Fibroblast of lung (primary cell): ENCODE measurements around the gene HOXB5. TPM values are rescaled to one million over a fixed set of nuclear protein-coding genes. Genes with fewer than 3 reads are reported as not detected.

Experiments
- DNase-seq, 2 donors: peaks; one replicate each; pipeline versions ENCODE4 v3.0.0 to v3.0.0-alpha.2; 2010; ENCODE audit warnings: low read depth in 2 of 2
- H2AFZ ChIP-seq: 2 replicates; pipeline ENCODE4 v1.5.1; 2012; ENCODE audit warnings: low read length, control low read depth, inconsistent platforms
- H3K27ac ChIP-seq: 2 replicates; pipeline ENCODE4 v1.5.1; 2011; ENCODE audit warnings: low read length, control low read depth; ENCODE audit not compliant: insufficient read depth
- H3K27me3 ChIP-seq: 2 replicates; pipeline ENCODE4 v1.5.1; 2011; ENCODE audit warnings: mild to moderate bottlenecking, low read length; ENCODE audit not compliant: control insufficient read depth, insufficient read depth
- H3K36me3 ChIP-seq: 2 replicates; pipeline ENCODE4 v1.5.1; 2011; ENCODE audit warnings: low read length; ENCODE audit not compliant: control insufficient read depth, insufficient read depth
- H3K4me1 ChIP-seq: 2 replicates; pipeline ENCODE4 v1.5.1; 2011; ENCODE audit warnings: low read length; ENCODE audit not compliant: control insufficient read depth, insufficient read depth; ENCODE audit errors: extremely low read depth
- H3K4me2 ChIP-seq: 2 replicates; pipeline ENCODE4 v1.5.1; 2011; ENCODE audit warnings: low read length, control low read depth; ENCODE audit not compliant: insufficient read depth; ENCODE audit errors: extremely low read depth
- H3K4me3 ChIP-seq, 4 experiments: fragments of 200-600 bp in 1 of 4; sonication (generic) in 1 of 4; replicated peaks in 1 of 4; 2 replicates each; pipeline ENCODE4 v1.5.1; 2011 to 2016; ENCODE audit warnings: low read length in 4 of 4, low read depth in 3 of 4, mild to moderate bottlenecking in 3 of 4, control low read depth in 2 of 4, inconsistent platforms in 1 of 4, mixed read lengths in 1 of 4; ENCODE audit not compliant: insufficient read depth in 1 of 4; ENCODE audit errors: control extremely low read depth in 1 of 4
- H3K79me2 ChIP-seq: 2 replicates; pipeline ENCODE4 v1.5.1; 2012; ENCODE audit warnings: mild to moderate bottlenecking, low read length, inconsistent platforms; ENCODE audit not compliant: control insufficient read depth, insufficient read depth
- H3K9ac ChIP-seq: 2 replicates; pipeline ENCODE4 v1.5.1; 2011; ENCODE audit warnings: mild to moderate bottlenecking, low read length, control low read depth; ENCODE audit not compliant: insufficient read depth
- H3K9me3 ChIP-seq: 2 replicates; pipeline ENCODE4 v1.5.1; 2012; ENCODE audit warnings: low read depth, low read length; ENCODE audit not compliant: control insufficient read depth, insufficient read depth
- H4K20me1 ChIP-seq: 2 replicates; pipeline ENCODE4 v1.5.1; 2011; ENCODE audit warnings: low read length; ENCODE audit not compliant: control insufficient read depth, insufficient read depth; ENCODE audit errors: extremely low read depth
- EZH2 ChIP-seq: IDR thresholded peaks from 2 replicates; pipeline ENCODE4 v1.5.1; 2012; ENCODE audit warnings: low read length, control low read depth, mild to moderate bottlenecking; ENCODE audit errors: missing control alignments
- polyA plus RNA-seq, 2 donors: library from polyadenylated mRNA; depleted of rRNA in 1 of 2; stranded (reverse) in 1 of 2; unstranded in 1 of 2; fragments of >200 nt; gene quantifications; 2 replicates each; pipeline ENCODE4 v1.2.1, GENCODE V29; 2011 to 2012; ENCODE audit warnings: missing spikeins in 1 of 2
- total RNA-seq: library from RNA; depleted of rRNA; stranded (reverse); fragments of >200 nt; gene quantifications from 2 replicates; pipeline ENCODE4 v1.2.1, GENCODE V29; 2014
- TF ChIP-seq, protein P1 (sequence below), 2 donors: IDR thresholded peaks in 1 of 2; conservative IDR thresholded peaks in 1 of 2; 1 replicate in 1 of 2; 2 replicates in 1 of 2; pipeline ENCODE4 v1.5.1; 2011 to 2012; ENCODE audit warnings: low read length in 2 of 2, control low read depth in 1 of 2, inconsistent platforms in 1 of 2, low read depth in 1 of 2, mild to moderate bottlenecking in 1 of 2

HOXB5 gene
- total and polyA plus RNA-seq, 2 donors (not counting 1 experiment from before 2014, with no cell fraction given), result 2.1 to 9.4 TPM

GRCh38 chr17:48617471-48618255 lies 24.1 kb upstream of the HOXB5 start:
- Histone ChIP-seq H2AFZ (no peak overlapping the region), H3K9me3 (no peaks in the 10 kb centered on the region), H3K4me3 (peak overlapping the region in 3 of 4 experiments; percentile 1 to 30 (median 24)), H3K9ac (no peak overlapping the region), H3K27me3 (peaks cover 83% of the 10 kb centered on the region), H3K79me2 (peaks cover 2% of the 10 kb centered on the region), H4K20me1 (no peaks in the 10 kb centered on the region), H3K36me3 (no peaks in the 10 kb centered on the region), H3K4me2 (peak overlapping the region; percentile 58), H3K27ac (no peak overlapping the region), H3K4me1 (no peaks in the 10 kb centered on the region)
- peak; percentile 96 for TF ChIP-seq EZH2
- TF ChIP-seq, protein P1, sequence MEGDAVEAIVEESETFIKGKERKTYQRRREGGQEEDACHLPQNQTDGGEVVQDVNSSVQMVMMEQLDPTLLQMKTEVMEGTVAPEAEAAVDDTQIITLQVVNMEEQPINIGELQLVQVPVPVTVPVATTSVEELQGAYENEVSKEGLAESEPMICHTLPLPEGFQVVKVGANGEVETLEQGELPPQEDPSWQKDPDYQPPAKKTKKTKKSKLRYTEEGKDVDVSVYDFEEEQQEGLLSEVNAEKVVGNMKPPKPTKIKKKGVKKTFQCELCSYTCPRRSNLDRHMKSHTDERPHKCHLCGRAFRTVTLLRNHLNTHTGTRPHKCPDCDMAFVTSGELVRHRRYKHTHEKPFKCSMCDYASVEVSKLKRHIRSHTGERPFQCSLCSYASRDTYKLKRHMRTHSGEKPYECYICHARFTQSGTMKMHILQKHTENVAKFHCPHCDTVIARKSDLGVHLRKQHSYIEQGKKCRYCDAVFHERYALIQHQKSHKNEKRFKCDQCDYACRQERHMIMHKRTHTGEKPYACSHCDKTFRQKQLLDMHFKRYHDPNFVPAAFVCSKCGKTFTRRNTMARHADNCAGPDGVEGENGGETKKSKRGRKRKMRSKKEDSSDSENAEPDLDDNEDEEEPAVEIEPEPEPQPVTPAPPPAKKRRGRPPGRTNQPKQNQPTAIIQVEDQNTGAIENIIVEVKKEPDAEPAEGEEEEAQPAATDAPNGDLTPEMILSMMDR (conservative IDR thresholded peaks at IDR 0.05 in 1 of 2, IDR thresholded peaks at IDR 0.05 in 1 of 2; ENCODE audit: low read depth in 1 of 2, low read length in 2 of 2), result no peak
- DNase-seq, result no peak

- no peak overlapping the region for H2AFZ ChIP-seq
- H3K4me2 ChIP-seq, result peak overlapping the region; percentile 58
- no peak for DNase-seq
- H3K9ac ChIP-seq, result no peak overlapping the region
- H3K36me3 ChIP-seq, result no peaks in the 10 kb centered on the region
- TF ChIP-seq, protein P1 (conservative IDR thresholded peaks at IDR 0.05 in 1 of 2, IDR thresholded peaks at IDR 0.05 in 1 of 2; ENCODE audit: low read depth in 1 of 2, low read length in 2 of 2), result no peak
- TF ChIP-seq EZH2, result no peak
- no peaks in the 10 kb centered on the region for H3K9me3 ChIP-seq
- H3K79me2 ChIP-seq, result peaks cover 6% of the 10 kb centered on the region
- no peak overlapping the region for H3K27ac ChIP-seq
- H3K4me1 ChIP-seq, result no peaks in the 10 kb centered on the region
- H3K27me3 ChIP-seq, result peaks cover 76% of the 10 kb centered on the region
- H4K20me1 ChIP-seq, result no peaks in the 10 kb centered on the region
- H3K4me3 ChIP-seq, result peak overlapping the region in 2 of 4 experiments; percentile 24 to 30
These were observed 23.3 kb upstream of the HOXB5 start for GRCh38 chr17:48616717-48617470.

- H3K9me3 ChIP-seq, result no peaks in the 10 kb centered on the region
- H3K4me2 ChIP-seq, result no peak overlapping the region
- peaks cover 68% of the 10 kb centered on the region for H3K27me3 ChIP-seq
- H3K4me3 ChIP-seq, result no peak overlapping the region
- H4K20me1 ChIP-seq, result no peaks in the 10 kb centered on the region
- H3K9ac ChIP-seq, result no peak overlapping the region
- peaks cover 9% of the 10 kb centered on the region for H3K79me2 ChIP-seq
- H3K36me3 ChIP-seq, result no peaks in the 10 kb centered on the region
- DNase-seq, result no peak
- peak; percentile 19 for TF ChIP-seq EZH2
- TF ChIP-seq, protein P1 (conservative IDR thresholded peaks at IDR 0.05 in 1 of 2, IDR thresholded peaks at IDR 0.05 in 1 of 2; ENCODE audit: low read depth in 1 of 2, low read length in 2 of 2), result no peak
- H3K27ac ChIP-seq, result no peak overlapping the region
- peaks cover 4% of the 10 kb centered on the region for H3K4me1 ChIP-seq
- H2AFZ ChIP-seq, result no peak overlapping the region
These were observed 22.6 kb upstream of the HOXB5 start for GRCh38 chr17:48615963-48616716.
